Measurements from ENCODE around the gene ABCA5.

ABCA5 gene, protein sequence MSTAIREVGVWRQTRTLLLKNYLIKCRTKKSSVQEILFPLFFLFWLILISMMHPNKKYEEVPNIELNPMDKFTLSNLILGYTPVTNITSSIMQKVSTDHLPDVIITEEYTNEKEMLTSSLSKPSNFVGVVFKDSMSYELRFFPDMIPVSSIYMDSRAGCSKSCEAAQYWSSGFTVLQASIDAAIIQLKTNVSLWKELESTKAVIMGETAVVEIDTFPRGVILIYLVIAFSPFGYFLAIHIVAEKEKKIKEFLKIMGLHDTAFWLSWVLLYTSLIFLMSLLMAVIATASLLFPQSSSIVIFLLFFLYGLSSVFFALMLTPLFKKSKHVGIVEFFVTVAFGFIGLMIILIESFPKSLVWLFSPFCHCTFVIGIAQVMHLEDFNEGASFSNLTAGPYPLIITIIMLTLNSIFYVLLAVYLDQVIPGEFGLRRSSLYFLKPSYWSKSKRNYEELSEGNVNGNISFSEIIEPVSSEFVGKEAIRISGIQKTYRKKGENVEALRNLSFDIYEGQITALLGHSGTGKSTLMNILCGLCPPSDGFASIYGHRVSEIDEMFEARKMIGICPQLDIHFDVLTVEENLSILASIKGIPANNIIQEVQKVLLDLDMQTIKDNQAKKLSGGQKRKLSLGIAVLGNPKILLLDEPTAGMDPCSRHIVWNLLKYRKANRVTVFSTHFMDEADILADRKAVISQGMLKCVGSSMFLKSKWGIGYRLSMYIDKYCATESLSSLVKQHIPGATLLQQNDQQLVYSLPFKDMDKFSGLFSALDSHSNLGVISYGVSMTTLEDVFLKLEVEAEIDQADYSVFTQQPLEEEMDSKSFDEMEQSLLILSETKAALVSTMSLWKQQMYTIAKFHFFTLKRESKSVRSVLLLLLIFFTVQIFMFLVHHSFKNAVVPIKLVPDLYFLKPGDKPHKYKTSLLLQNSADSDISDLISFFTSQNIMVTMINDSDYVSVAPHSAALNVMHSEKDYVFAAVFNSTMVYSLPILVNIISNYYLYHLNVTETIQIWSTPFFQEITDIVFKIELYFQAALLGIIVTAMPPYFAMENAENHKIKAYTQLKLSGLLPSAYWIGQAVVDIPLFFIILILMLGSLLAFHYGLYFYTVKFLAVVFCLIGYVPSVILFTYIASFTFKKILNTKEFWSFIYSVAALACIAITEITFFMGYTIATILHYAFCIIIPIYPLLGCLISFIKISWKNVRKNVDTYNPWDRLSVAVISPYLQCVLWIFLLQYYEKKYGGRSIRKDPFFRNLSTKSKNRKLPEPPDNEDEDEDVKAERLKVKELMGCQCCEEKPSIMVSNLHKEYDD (N-terminal part only)

DNA sequence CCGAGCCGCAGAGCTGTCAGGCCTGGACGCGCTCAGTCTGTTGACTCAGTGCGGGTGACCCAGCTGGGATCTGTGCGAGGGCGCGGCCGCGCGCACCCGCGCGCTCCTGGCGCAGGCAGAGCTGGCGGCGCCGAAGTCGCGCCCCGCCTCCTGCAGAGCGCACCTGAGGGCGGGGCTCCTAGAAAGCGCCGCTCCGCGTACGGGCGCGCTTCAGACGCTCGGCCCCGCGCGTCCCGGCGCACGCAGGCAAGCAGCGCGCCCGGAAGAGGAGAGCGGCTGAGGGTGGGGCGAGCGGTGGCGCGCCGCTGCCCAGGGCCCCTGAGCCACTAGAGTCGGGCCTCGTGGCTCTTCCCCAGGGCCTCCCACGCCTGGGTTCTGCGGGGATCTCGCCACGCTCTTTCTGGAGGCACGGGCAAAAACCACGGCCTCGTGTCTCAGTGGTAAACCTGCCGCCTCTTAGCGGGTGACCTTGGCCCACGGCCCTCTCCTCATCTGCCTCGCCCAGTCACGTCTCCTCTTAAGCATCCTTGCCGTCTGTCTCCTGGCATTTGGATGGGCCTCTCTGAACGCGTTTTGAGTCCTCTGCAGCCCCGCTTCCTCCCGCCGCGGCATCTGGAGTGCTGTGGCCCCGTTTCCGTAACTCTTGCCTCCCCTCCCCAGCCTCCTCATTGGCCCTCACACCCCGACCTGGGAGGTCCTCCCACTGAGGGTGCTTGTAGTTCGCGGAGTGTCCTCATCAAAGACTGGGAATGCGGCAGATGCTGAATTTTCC is at the start of gene ABCA5:
Gene ABCA5 (minus strand): TSS at position 74 of the 772 bp plus-strand sequence. CDS start 12,718 bp downstream, outside the sequence.
- DNase-seq = peak; percentile 87

GRCh38 chr17:69375229-69375628 is 48.3 kb upstream of the ABCA5 start:
- no peak for DNase-seq

- no peak for DNase-seq
Measured at GRCh38 chr17:69373069-69373468, 46.1 kb upstream of the ABCA5 start.

DNA sequence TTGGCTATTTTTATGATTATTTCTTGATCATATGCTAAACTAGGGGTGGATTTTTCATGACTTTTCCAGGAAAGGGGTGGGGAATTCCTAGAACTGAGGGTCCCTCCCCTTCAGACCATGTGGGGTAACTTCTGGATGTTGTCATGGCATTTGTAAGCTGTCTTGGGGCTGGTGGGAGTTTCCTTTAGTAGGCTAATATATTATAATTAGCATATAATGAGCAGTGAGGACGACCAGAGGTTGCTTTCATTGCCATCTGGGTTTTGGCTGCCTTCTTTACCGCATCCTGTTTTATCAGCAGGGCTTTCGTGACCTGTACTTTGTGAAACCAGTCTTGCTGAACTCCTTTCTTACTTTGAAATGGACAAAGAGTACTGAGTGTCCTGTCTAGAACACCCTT is 40.4 kb upstream of the ABCA5 start:
- DNase-seq = no peak

- no peak for DNase-seq
Measured at GRCh38 chr17:69363488-69364210, 36.7 kb upstream of the ABCA5 start.

DNA sequence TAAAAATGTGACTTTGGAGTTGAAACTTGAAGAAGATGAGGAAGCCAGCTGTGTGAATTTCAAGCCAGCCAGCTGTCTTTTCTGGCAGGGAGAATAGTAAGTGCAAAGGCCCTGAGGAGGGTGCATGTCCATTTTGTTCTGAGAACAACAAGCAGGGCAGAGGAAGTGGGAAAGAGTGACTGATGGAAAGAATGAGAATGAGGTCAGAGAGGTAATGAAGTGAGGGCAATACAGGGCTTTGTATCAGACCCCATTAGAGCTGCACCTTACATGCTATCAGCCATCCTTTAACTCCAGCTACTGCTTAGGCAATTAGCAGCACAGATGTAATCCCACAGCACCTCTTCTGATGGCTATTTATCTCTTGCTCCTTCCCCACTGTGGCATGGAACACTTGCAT is 34.2 kb upstream of the ABCA5 start:
- DNase-seq = no peak

- DNase-seq = peak; percentile 27
Measured at GRCh38 chr17:69358688-69359596, 32.0 kb upstream of the ABCA5 start.

GRCh38 chr17:69357701-69358100 is 30.8 kb upstream of the ABCA5 start:
- peak; percentile 42 for DNase-seq

GRCh38 chr17:69356625-69357024 is 29.7 kb upstream of the ABCA5 start:
- no peak for DNase-seq

- DNase-seq = no peak
Measured at GRCh38 chr17:69350911-69351310, 24.0 kb upstream of the ABCA5 start.

GRCh38 chr17:69348429-69348828 is 21.5 kb upstream of the ABCA5 start:
- DNase-seq = no peak

GRCh38 chr17:69346766-69347165 is 19.8 kb upstream of the ABCA5 start:
- no peak for DNase-seq

GRCh38 chr17:69344939-69345338 is 18.0 kb upstream of the ABCA5 start:
- DNase-seq = no peak

GRCh38 chr17:69342896-69343644 is 16.1 kb upstream of the ABCA5 start:
- no peak for DNase-seq

DNA sequence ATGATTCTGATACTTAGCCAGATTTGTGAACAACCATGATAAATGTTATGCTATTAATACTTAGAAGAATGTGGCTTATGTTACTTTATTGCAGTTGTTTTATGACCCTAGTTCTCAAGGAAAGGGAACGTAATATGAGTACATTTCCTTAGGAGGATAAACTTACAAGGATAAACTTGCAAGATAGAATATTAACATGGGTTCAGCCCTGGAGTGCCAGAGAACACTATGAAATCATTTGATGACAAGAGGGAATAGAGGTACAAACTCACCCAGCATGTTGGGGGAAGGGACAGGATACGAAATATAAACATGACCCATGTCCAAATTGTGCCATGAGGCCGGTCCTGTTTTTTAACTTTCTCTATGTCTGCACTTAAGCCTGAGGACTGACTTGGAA is 13.0 kb upstream of the ABCA5 start:
- DNase-seq = no peak

GRCh38 chr17:69336996-69337395 is 10.1 kb upstream of the ABCA5 start:
- no peak for DNase-seq

- DNase-seq = no peak
Measured at GRCh38 chr17:69336580-69336979, 9.6 kb upstream of the ABCA5 start.

DNA sequence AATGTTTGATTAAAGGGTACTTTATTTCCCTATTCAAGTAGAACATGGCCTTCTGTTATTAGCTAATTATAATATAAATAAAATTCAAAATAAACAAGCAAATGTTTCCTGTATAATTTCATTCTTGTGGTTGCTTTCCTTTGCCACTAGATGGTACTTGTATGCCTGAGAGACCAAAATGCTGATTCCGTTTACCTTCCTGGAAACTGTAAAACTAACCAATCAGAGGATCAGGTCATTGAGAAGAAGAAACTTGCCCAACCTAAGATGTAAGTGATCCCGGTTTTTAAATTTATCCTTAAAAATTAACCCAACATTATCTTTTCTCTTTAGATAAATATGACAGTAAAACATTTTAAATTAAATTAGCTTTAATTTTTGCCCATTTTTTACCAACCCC is 8.1 kb upstream of the ABCA5 start:
- DNase-seq = no peak

- DNase-seq = no peak
Measured at GRCh38 chr17:69333561-69333960, 6.6 kb upstream of the ABCA5 start.

- no peak for DNase-seq
Measured at GRCh38 chr17:69331756-69332155, 4.8 kb upstream of the ABCA5 start.

Measured in NCI-H526 treated with DMSO at 0.1 percent for 48 hours (cell line).